ENCODE measurements around the gene USP31.
"Not testable (repeated sequence)": the region's sequence is repeated elsewhere in the genome, so short reads cannot be mapped to it uniquely, and the experiment has no call there.

USP31 gene

GRCh38 chr16:23131436-23131835, 17.8 kb downstream of the USP31 start:
- no peak for DNase-seq (ENCODE audit: low read depth in 2 of 2)

- no peak for DNase-seq (ENCODE audit: low read depth in 2 of 2)
Measured at GRCh38 chr16:23131036-23131435, 18.2 kb downstream of the USP31 start.

- no peak for DNase-seq (ENCODE audit: low read depth in 2 of 2)
Measured at GRCh38 chr16:23129686-23130085, 19.6 kb downstream of the USP31 start.

- no peak for DNase-seq (ENCODE audit: low read depth in 2 of 2)
Measured at GRCh38 chr16:23128056-23128455, 21.2 kb downstream of the USP31 start.

- no peak for DNase-seq (ENCODE audit: low read depth in 2 of 2)
Measured at GRCh38 chr16:23125277-23125676, 24.0 kb downstream of the USP31 start.

- no peak for DNase-seq (ENCODE audit: low read depth in 2 of 2)
Measured at GRCh38 chr16:23124315-23124714, 24.9 kb downstream of the USP31 start.

GRCh38 chr16:23122144-23122543, 27.1 kb downstream of the USP31 start:
- DNase-seq (ENCODE audit: low read depth in 2 of 2) = no peak

GRCh38 chr16:23121024-23121423, 28.2 kb downstream of the USP31 start:
- DNase-seq (ENCODE audit: low read depth in 2 of 2) = no peak

- DNase-seq (ENCODE audit: low read depth in 2 of 2) = no peak
Measured at GRCh38 chr16:23120562-23120961, 28.7 kb downstream of the USP31 start.

- no peak for DNase-seq (ENCODE audit: low read depth in 2 of 2)
Measured at GRCh38 chr16:23119570-23119969, 29.7 kb downstream of the USP31 start.

GRCh38 chr16:23114131-23114904, 34.9 kb downstream of the USP31 start:
- no peak for DNase-seq (ENCODE audit: low read depth in 2 of 2)

GRCh38 chr16:23113185-23113584, 36.1 kb downstream of the USP31 start:
- no peak for DNase-seq (ENCODE audit: low read depth in 2 of 2)

- no peak for DNase-seq (ENCODE audit: low read depth in 2 of 2)
Measured at GRCh38 chr16:23110257-23110899, 38.9 kb downstream of the USP31 start.

GRCh38 chr16:23107936-23108335, 41.3 kb downstream of the USP31 start:
- DNase-seq (ENCODE audit: low read depth in 2 of 2) = no peak

GRCh38 chr16:23107117-23107516, 42.1 kb downstream of the USP31 start:
- no peak for DNase-seq (ENCODE audit: low read depth in 2 of 2)

GRCh38 chr16:23105309-23105708, 43.9 kb downstream of the USP31 start:
- DNase-seq (ENCODE audit: low read depth in 2 of 2) = no peak

- DNase-seq (ENCODE audit: low read depth in 2 of 2) = no peak
Measured at GRCh38 chr16:23104032-23104955, 45.0 kb downstream of the USP31 start.

- no peak for DNase-seq (ENCODE audit: low read depth in 2 of 2)
Measured at GRCh38 chr16:23103603-23104002, 45.6 kb downstream of the USP31 start.

- no peak for DNase-seq (ENCODE audit: low read depth in 2 of 2)
Measured at GRCh38 chr16:23101012-23101550, 48.2 kb downstream of the USP31 start.

GRCh38 chr16:23096450-23096849, 52.8 kb downstream of the USP31 start:
- not testable (repeated sequence) for DNase-seq (ENCODE audit: low read depth in 2 of 2)

GRCh38 chr16:23094136-23094535, 55.1 kb downstream of the USP31 start:
- not testable (repeated sequence) for DNase-seq (ENCODE audit: low read depth in 2 of 2)

GRCh38 chr16:23092801-23093117, 56.5 kb downstream of the USP31 start:
- DNase-seq (ENCODE audit: low read depth in 2 of 2) = no peak
